GM12891 (cell line): ENCODE data around the gene BACH2.

Source experiments
- DNase-seq: peaks from one replicate; pipeline ENCODE4 v3.0.0; 2011; ENCODE audit warnings: low spot score; ENCODE audit not compliant: insufficient read length
- FAIRE-seq: peaks from 2 replicates; lab custom pipeline; 2011; peaks lifted over from hg19 to GRCh38; lab: Jason Lieb, UNC
- PAX5 ChIP-seq: IDR thresholded peaks from 2 replicates; pipeline ENCODE4 v1.6.1; 2011; ENCODE audit warnings: low read length, moderate library complexity, mild to moderate bottlenecking; ENCODE audit not compliant: insufficient read depth, severe bottlenecking
- POLR2A ChIP-seq: IDR thresholded peaks from 2 replicates; pipeline ENCODE4 v1.6.1; 2011; ENCODE audit warnings: low read depth, low read length, control low read depth
- POLR2AphosphoS5 ChIP-seq: IDR thresholded peaks from 2 replicates; pipeline ENCODE4 v1.6.1; 2011; ENCODE audit warnings: low read depth, low read length, control low read depth
- POU2F2 ChIP-seq: IDR thresholded peaks from 2 replicates; pipeline ENCODE4 v1.6.1; 2011; ENCODE audit warnings: low read depth, mild to moderate bottlenecking, control low read depth, low read length, moderate library complexity
- SPI1 ChIP-seq: IDR thresholded peaks from 2 replicates; pipeline ENCODE4 v1.6.1; 2011; ENCODE audit warnings: low read depth, low read length, control low read depth
- TAF1 ChIP-seq: IDR thresholded peaks from 2 replicates; pipeline ENCODE4 v1.6.1; 2011; ENCODE audit warnings: low read depth, low read length, control low read depth

BACH2 gene

DNA sequence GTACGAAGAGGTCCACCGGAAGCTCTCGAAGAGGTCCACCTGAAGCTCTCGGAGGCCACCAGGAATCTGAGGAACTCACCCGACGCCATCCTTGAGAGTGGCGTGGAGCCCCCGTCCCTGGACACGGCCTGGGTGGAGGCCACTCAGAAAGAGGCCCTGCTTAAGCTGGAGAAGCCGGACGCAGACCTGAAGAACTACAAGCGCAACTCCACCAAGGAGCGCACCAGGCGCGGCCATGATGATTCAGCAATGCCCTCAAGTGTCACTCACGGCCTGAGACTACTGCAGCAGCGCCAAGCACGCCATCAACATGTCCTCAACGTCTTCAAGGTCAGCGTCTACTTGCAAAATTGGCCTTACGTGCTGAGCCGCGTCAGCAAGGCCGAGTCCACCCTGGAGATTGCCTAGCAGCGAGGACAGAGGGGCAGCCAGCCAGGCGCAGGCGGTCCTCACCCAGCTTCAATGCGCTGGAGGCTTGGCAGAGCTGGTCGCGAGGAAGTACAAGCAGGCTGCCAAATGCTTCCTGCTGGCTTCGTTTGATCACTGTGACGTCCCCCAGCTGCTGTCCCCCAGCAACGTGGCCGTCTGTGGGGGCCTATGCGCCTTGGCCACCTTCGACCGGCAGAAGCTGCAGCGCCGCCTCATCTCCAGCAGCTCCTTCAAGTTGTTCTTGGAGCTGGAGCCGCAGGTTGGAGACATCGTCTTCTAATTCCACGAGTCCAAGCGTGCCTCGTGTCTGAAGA is 410.1 kb downstream of the BACH2 start:
- DNase-seq (no peak), FAIRE-seq (no peak)
- no peak for TF ChIP-seq SPI1
- no peak for TF ChIP-seq TAF1
- no peak for TF ChIP-seq PAX5
- TF ChIP-seq POLR2AphosphoS5, result no peak
- no peak for TF ChIP-seq POLR2A
- TF ChIP-seq POU2F2, result no peak
